Mucosa of rectum (tissue), 2 donors: ENCODE data around the gene KCNQ4.

ENCODE experiments used
- H3K27ac ChIP-seq, 2 donors: one replicate each; pipeline ENCODE4 v1.7.0; 2013; ENCODE audit warnings: inconsistent platforms in 2 of 2, low read depth in 2 of 2, low read length in 2 of 2
- H3K27me3 ChIP-seq, 2 donors: one replicate each; pipeline ENCODE4 v1.7.0; 2013; ENCODE audit warnings: low read length in 2 of 2; ENCODE audit not compliant: control insufficient read depth in 2 of 2, insufficient read depth in 2 of 2
- H3K36me3 ChIP-seq, 2 donors: one replicate each; pipeline ENCODE4 v1.7.0; 2013; ENCODE audit warnings: low read length in 2 of 2; ENCODE audit not compliant: control insufficient read depth in 2 of 2, insufficient read depth in 2 of 2
- H3K4me1 ChIP-seq, 2 donors: one replicate each; pipeline ENCODE4 v1.7.0; 2013; ENCODE audit warnings: low read length in 2 of 2, mild to moderate bottlenecking in 1 of 2; ENCODE audit not compliant: control insufficient read depth in 2 of 2, insufficient read depth in 2 of 2
- H3K4me3 ChIP-seq, 2 donors: one replicate each; pipeline ENCODE4 v1.7.0; 2013; ENCODE audit warnings: low read length in 2 of 2
- H3K9ac ChIP-seq, 2 donors: one replicate each; pipeline ENCODE4 v1.7.0; 2013; ENCODE audit warnings: low read length in 2 of 2, low read depth in 1 of 2, mild to moderate bottlenecking in 1 of 2
- H3K9me3 ChIP-seq, 2 donors: one replicate each; pipeline ENCODE4 v1.7.0; 2013; ENCODE audit warnings: low read length in 2 of 2; ENCODE audit not compliant: control insufficient read depth in 2 of 2
- donor health status: healthy.
- donor health status: Normal muscosa, but diverticular disease.

KCNQ4 gene

GRCh38 chr1:40818264-40818961 lies 34.8 kb downstream of the KCNQ4 start:
- Histone ChIP-seq H3K36me3 (no peaks in the 10 kb centered on the region), H3K27ac (no peak overlapping the region), H3K9me3 (no peaks in the 10 kb centered on the region), H3K4me1 (peaks cover 2% of the 10 kb centered on the region in 2 donors), H3K4me3 (peak overlapping the region; percentile 54 to 62), H3K9ac (peak overlapping the region in 1 of 2 donors; percentile 5), H3K27me3 (no peaks in the 10 kb centered on the region)

GRCh38 chr1:40819101-40819500 lies 35.5 kb downstream of the KCNQ4 start:
- Histone ChIP-seq H3K4me1 (peaks cover 2% of the 10 kb centered on the region in 2 donors), H3K36me3 (no peaks in the 10 kb centered on the region), H3K27ac (no peak overlapping the region), H3K9ac (no peak overlapping the region), H3K9me3 (no peaks in the 10 kb centered on the region), H3K4me3 (no peak overlapping the region), H3K27me3 (no peaks in the 10 kb centered on the region)

- Histone ChIP-seq H3K4me1 (peaks cover 2% of the 10 kb centered on the region in 2 donors), H3K27me3 (no peaks in the 10 kb centered on the region), H3K27ac (no peak overlapping the region), H3K4me3 (no peak overlapping the region), H3K36me3 (no peaks in the 10 kb centered on the region), H3K9ac (no peak overlapping the region), H3K9me3 (no peaks in the 10 kb centered on the region)
These were observed 36.7 kb downstream of the KCNQ4 start for GRCh38 chr1:40820251-40820797.

GRCh38 chr1:40820911-40821693 lies 37.5 kb downstream of the KCNQ4 start:
- Histone ChIP-seq H3K9me3 (no peaks in the 10 kb centered on the region), H3K4me1 (peaks cover 2% of the 10 kb centered on the region in 2 donors), H3K4me3 (no peak overlapping the region), H3K27me3 (no peaks in the 10 kb centered on the region), H3K9ac (no peak overlapping the region), H3K27ac (no peak overlapping the region), H3K36me3 (no peaks in the 10 kb centered on the region)

- Histone ChIP-seq H3K4me1 (peaks cover 1 to 2% of the 10 kb centered on the region in 2 donors), H3K4me3 (no peak overlapping the region), H3K36me3 (no peaks in the 10 kb centered on the region), H3K27me3 (no peaks in the 10 kb centered on the region), H3K9me3 (no peaks in the 10 kb centered on the region), H3K27ac (no peak overlapping the region), H3K9ac (no peak overlapping the region)
These were observed 39.3 kb downstream of the KCNQ4 start for GRCh38 chr1:40822890-40823289.

GRCh38 chr1:40823345-40823744 lies 39.8 kb downstream of the KCNQ4 start:
- Histone ChIP-seq H3K9me3 (no peaks in the 10 kb centered on the region), H3K4me1 (peaks cover 0 to 2% of the 10 kb centered on the region in 2 donors), H3K4me3 (no peak overlapping the region), H3K36me3 (no peaks in the 10 kb centered on the region), H3K27ac (no peak overlapping the region), H3K9ac (no peak overlapping the region), H3K27me3 (no peaks in the 10 kb centered on the region)

- H3K9me3 ChIP-seq = no peaks in the 10 kb centered on the region
- H3K27ac ChIP-seq = no peak overlapping the region
- H3K4me1 ChIP-seq = no peaks in the 10 kb centered on the region
- H3K27me3 ChIP-seq = no peaks in the 10 kb centered on the region
- no peaks in the 10 kb centered on the region for H3K36me3 ChIP-seq
- H3K9ac ChIP-seq = no peak overlapping the region
- H3K4me3 ChIP-seq = no peak overlapping the region
These were observed 40.4 kb downstream of the KCNQ4 start for GRCh38 chr1:40823983-40824382.

- Histone ChIP-seq H3K27ac (no peak overlapping the region), H3K4me1 (no peaks in the 10 kb centered on the region)
These were observed 41.2 kb downstream of the KCNQ4 start for GRCh38 chr1:40824591-40825434.

GRCh38 chr1:40825435-40825788 lies 41.8 kb downstream of the KCNQ4 start:
- no peak overlapping the region for H3K9ac ChIP-seq
- no peaks in the 10 kb centered on the region for H3K27me3 ChIP-seq
- no peak overlapping the region for H3K4me3 ChIP-seq
- H3K36me3 ChIP-seq = no peaks in the 10 kb centered on the region
- H3K4me1 ChIP-seq = no peaks in the 10 kb centered on the region
- H3K27ac ChIP-seq = no peak overlapping the region
- no peaks in the 10 kb centered on the region for H3K9me3 ChIP-seq

More at GRCh38 chr1:40824591-40825434, 41.2 kb downstream of the KCNQ4 start:
- H3K4me3 ChIP-seq = no peak overlapping the region
- no peaks in the 10 kb centered on the region for H3K27me3 ChIP-seq
- no peaks in the 10 kb centered on the region for H3K9me3 ChIP-seq
- H3K36me3 ChIP-seq = no peaks in the 10 kb centered on the region
- H3K9ac ChIP-seq = no peak overlapping the region
